ENCODE data around the gene DUSP21. TPM values are rescaled to one million over a fixed set of nuclear protein-coding genes. Genes with fewer than 3 reads are reported as not detected.
"Not testable (repeated sequence)": the region's sequence is repeated elsewhere in the genome, so short reads cannot be mapped to it uniquely, and the experiment has no call there.

The DUSP21 gene
- polyA plus RNA-seq, 2 donors = not detected

DNA sequence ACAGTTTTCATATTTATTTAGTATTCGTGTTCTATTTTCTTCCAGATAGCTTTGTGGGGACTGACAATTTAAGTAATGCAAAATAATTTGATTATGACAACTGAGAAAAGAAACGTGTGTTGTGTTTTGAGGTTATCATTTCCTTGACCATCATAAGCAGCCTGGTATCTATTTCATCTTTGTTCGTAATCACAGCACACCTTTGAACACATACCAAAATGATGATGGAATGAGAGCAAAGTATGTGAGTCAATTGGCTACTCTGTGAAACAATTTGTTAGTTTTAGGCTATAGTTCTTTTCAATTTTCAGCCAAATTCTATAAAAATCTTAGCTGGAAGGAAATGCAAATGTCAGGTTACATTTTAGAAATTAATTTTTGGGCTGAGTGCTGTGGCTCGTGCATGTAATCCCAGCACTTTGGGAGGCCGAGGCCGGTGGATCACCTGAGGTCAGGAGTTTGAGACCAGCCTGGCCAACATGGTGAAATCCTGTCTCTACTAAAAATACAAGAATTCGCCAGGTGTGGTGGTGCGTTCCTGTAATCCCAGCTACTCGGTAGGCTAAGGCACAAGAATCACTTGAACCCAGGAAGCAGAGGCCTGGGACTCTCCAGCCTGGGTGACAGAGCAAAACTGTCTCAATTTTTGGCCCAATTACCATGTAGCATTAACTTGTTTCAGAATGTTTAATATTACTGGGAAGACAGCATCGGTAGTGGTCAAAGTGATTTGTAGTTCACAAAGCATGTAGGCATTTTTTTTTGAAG lies 1.1 kb upstream of the DUSP21 start:
- no peak overlapping the region for H3K27ac ChIP-seq (ENCODE audit: low read depth in 2 of 2, low read length in 1 of 2)
- no peak overlapping the region for H3K4me3 ChIP-seq (ENCODE audit: low read depth in 1 of 2, low read length in 2 of 2)
- H3K9me3 ChIP-seq (ENCODE audit: control insufficient read depth in 2 of 2, insufficient read depth in 1 of 2, low read depth in 1 of 2, low read length in 1 of 2) = no peaks in the 10 kb centered on the region
- WGBS, 2 donors = 87 to 90% methylated on average over 10 of the region's 10 CpGs
- H3K4me1 ChIP-seq (ENCODE audit: control insufficient read depth in 2 of 2, insufficient read depth in 2 of 2, low read length in 1 of 2) = no peaks in the 10 kb centered on the region
- H3K27me3 ChIP-seq (ENCODE audit: control insufficient read depth in 1 of 2, insufficient read depth in 2 of 2, low read length in 2 of 2) = no peaks in the 10 kb centered on the region
- no peaks in the 10 kb centered on the region for H3K36me3 ChIP-seq (ENCODE audit: control insufficient read depth in 2 of 2, insufficient read depth in 2 of 2, low read length in 1 of 2)

- Histone ChIP-seq H3K9me3 (ENCODE audit: control insufficient read depth in 2 of 2, insufficient read depth in 1 of 2, low read depth in 1 of 2, low read length in 1 of 2) (no peaks in the 10 kb centered on the region), H3K4me1 (ENCODE audit: control insufficient read depth in 2 of 2, insufficient read depth in 2 of 2, low read length in 1 of 2) (no peaks in the 10 kb centered on the region), H3K27ac (ENCODE audit: low read depth in 2 of 2, low read length in 1 of 2) (no peak overlapping the region), H3K27me3 (ENCODE audit: control insufficient read depth in 1 of 2, insufficient read depth in 2 of 2, low read length in 2 of 2) (no peaks in the 10 kb centered on the region), H3K36me3 (ENCODE audit: control insufficient read depth in 2 of 2, insufficient read depth in 2 of 2, low read length in 1 of 2) (no peaks in the 10 kb centered on the region), H3K4me3 (ENCODE audit: low read depth in 1 of 2, low read length in 2 of 2) (no peak overlapping the region)
- 79 to 88% methylated on average over 2 of the region's 2 CpGs for WGBS, 2 donors
Observed at GRCh38 chrX:44843318-44843702, 511 bp upstream of the DUSP21 start.

GRCh38 chrX:44844204-44844603 lies 383 bp downstream of the DUSP21 start:
- no peak overlapping the region for H3K4me3 ChIP-seq (ENCODE audit: low read depth in 1 of 2, low read length in 2 of 2)
- H3K27me3 ChIP-seq (ENCODE audit: control insufficient read depth in 1 of 2, insufficient read depth in 2 of 2, low read length in 2 of 2) = no peaks in the 10 kb centered on the region
- no peaks in the 10 kb centered on the region for H3K9me3 ChIP-seq (ENCODE audit: control insufficient read depth in 2 of 2, insufficient read depth in 1 of 2, low read depth in 1 of 2, low read length in 1 of 2)
- no peaks in the 10 kb centered on the region for H3K36me3 ChIP-seq (ENCODE audit: control insufficient read depth in 2 of 2, insufficient read depth in 2 of 2, low read length in 1 of 2)
- WGBS, 2 donors = 97 to 98% methylated on average over 26 of the region's 26 CpGs
- H3K27ac ChIP-seq (ENCODE audit: low read depth in 2 of 2, low read length in 1 of 2) = no peak overlapping the region
- no peaks in the 10 kb centered on the region for H3K4me1 ChIP-seq (ENCODE audit: control insufficient read depth in 2 of 2, insufficient read depth in 2 of 2, low read length in 1 of 2)

DNA sequence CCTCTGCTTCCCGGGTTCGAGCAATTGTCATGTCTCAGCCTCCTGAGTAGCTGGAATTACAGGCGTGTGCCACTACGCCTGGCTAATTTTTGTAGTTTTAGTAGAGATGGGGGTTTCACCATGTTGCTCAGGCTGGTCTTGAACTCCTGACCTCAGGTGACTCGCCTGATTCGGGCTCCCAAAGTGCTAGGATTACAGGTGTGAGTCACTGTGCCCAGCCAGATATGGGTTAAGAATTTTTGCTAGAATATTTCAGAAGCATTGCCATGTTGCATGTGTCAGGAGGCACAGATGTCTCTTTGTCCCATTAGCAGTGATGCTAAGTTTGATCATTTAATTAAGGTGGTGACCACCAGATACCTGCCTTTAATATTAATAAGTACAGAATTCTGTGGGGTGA lies 7.1 kb downstream of the DUSP21 start:
- 81% methylated on average over 6 of the region's 6 CpGs for WGBS, 2 donors
- H3K27ac ChIP-seq (ENCODE audit: low read depth in 2 of 2, low read length in 1 of 2); H3K36me3 ChIP-seq (ENCODE audit: control insufficient read depth in 2 of 2, insufficient read depth in 2 of 2, low read length in 1 of 2); H3K9me3 ChIP-seq (ENCODE audit: control insufficient read depth in 2 of 2, insufficient read depth in 1 of 2, low read depth in 1 of 2, low read length in 1 of 2); H3K4me1 ChIP-seq (ENCODE audit: control insufficient read depth in 2 of 2, insufficient read depth in 2 of 2, low read length in 1 of 2); H3K4me3 ChIP-seq (ENCODE audit: low read depth in 1 of 2, low read length in 2 of 2); H3K27me3 ChIP-seq (ENCODE audit: control insufficient read depth in 1 of 2, insufficient read depth in 2 of 2, low read length in 2 of 2): not testable (repeated sequence)

GRCh38 chrX:44871114-44871645 lies 27.4 kb downstream of the DUSP21 start:
- H3K9me3 ChIP-seq (ENCODE audit: control insufficient read depth in 2 of 2, insufficient read depth in 1 of 2, low read depth in 1 of 2, low read length in 1 of 2) = no peaks in the 10 kb centered on the region
- 60 to 61% methylated on average over 16 of the region's 16 CpGs for WGBS, 2 donors
- H3K4me1 ChIP-seq (ENCODE audit: control insufficient read depth in 2 of 2, insufficient read depth in 2 of 2, low read length in 1 of 2) = no peaks in the 10 kb centered on the region
- H3K4me3 ChIP-seq (ENCODE audit: low read depth in 1 of 2, low read length in 2 of 2) = peak overlapping the region in 1 of 2 donors; percentile 90
- no peak overlapping the region for H3K27ac ChIP-seq (ENCODE audit: low read depth in 2 of 2, low read length in 1 of 2)
- no peaks in the 10 kb centered on the region for H3K27me3 ChIP-seq (ENCODE audit: control insufficient read depth in 1 of 2, insufficient read depth in 2 of 2, low read length in 2 of 2)
- H3K36me3 ChIP-seq (ENCODE audit: control insufficient read depth in 2 of 2, insufficient read depth in 2 of 2, low read length in 1 of 2) = no peaks in the 10 kb centered on the region

- Histone ChIP-seq H3K27me3 (ENCODE audit: control insufficient read depth in 1 of 2, insufficient read depth in 2 of 2, low read length in 2 of 2) (no peaks in the 10 kb centered on the region), H3K4me3 (ENCODE audit: low read depth in 1 of 2, low read length in 2 of 2) (peak overlapping the region; percentile 86 to 90), H3K4me1 (ENCODE audit: control insufficient read depth in 2 of 2, insufficient read depth in 2 of 2, low read length in 1 of 2) (no peaks in the 10 kb centered on the region), H3K27ac (ENCODE audit: low read depth in 2 of 2, low read length in 1 of 2) (peak overlapping the region; percentile 98 to 99), H3K36me3 (ENCODE audit: control insufficient read depth in 2 of 2, insufficient read depth in 2 of 2, low read length in 1 of 2) (no peaks in the 10 kb centered on the region), H3K9me3 (ENCODE audit: control insufficient read depth in 2 of 2, insufficient read depth in 1 of 2, low read depth in 1 of 2, low read length in 1 of 2) (no peaks in the 10 kb centered on the region)
- 0 to 2% methylated on average over 38 to 59 of the region's 60 CpGs for WGBS, 2 donors
Observed at GRCh38 chrX:44871931-44872820, 28.4 kb downstream of the DUSP21 start.

GRCh38 chrX:44872821-44873414 lies 29.1 kb downstream of the DUSP21 start, which contains the start of gene KDM6A:
TSS of gene KDM6A (plus strand) at chrX:44873188. CDS start at chrX:44873552, 364 bp downstream.
- H3K4me1 ChIP-seq (ENCODE audit: control insufficient read depth in 2 of 2, insufficient read depth in 2 of 2, low read length in 1 of 2) = no peaks in the 10 kb centered on the region
- H3K27me3 ChIP-seq (ENCODE audit: control insufficient read depth in 1 of 2, insufficient read depth in 2 of 2, low read length in 2 of 2) = no peaks in the 10 kb centered on the region
- peak within 1 kb of the TSS; percentile 86 to 90 for H3K4me3 ChIP-seq (ENCODE audit: low read depth in 1 of 2, low read length in 2 of 2)
- H3K9me3 ChIP-seq (ENCODE audit: control insufficient read depth in 2 of 2, insufficient read depth in 1 of 2, low read depth in 1 of 2, low read length in 1 of 2) = no peaks in the 10 kb centered on the region
- H3K27ac ChIP-seq (ENCODE audit: low read depth in 2 of 2, low read length in 1 of 2) = peak within 1 kb of the TSS; percentile 99
- no peaks in the 10 kb centered on the region for H3K36me3 ChIP-seq (ENCODE audit: control insufficient read depth in 2 of 2, insufficient read depth in 2 of 2, low read length in 1 of 2)
- 0 to 1% methylated on average over 40 to 61 of the region's 61 CpGs for WGBS, 2 donors

GRCh38 chrX:44873415-44874276 lies 29.8 kb downstream of the DUSP21 start:
- no peaks in the 10 kb centered on the region for H3K9me3 ChIP-seq (ENCODE audit: control insufficient read depth in 2 of 2, insufficient read depth in 1 of 2, low read depth in 1 of 2, low read length in 1 of 2)
- H3K27ac ChIP-seq (ENCODE audit: low read depth in 2 of 2, low read length in 1 of 2) = peak overlapping the region; percentile 99
- no peaks in the 10 kb centered on the region for H3K36me3 ChIP-seq (ENCODE audit: control insufficient read depth in 2 of 2, insufficient read depth in 2 of 2, low read length in 1 of 2)
- WGBS, 2 donors = 0 to 1% methylated on average over 63 to 99 of the region's 99 CpGs
- peak overlapping the region; percentile 86 to 90 for H3K4me3 ChIP-seq (ENCODE audit: low read depth in 1 of 2, low read length in 2 of 2)
- H3K27me3 ChIP-seq (ENCODE audit: control insufficient read depth in 1 of 2, insufficient read depth in 2 of 2, low read length in 2 of 2) = no peaks in the 10 kb centered on the region
- H3K4me1 ChIP-seq (ENCODE audit: control insufficient read depth in 2 of 2, insufficient read depth in 2 of 2, low read length in 1 of 2) = no peaks in the 10 kb centered on the region
